Upper lobe of right lung (tissue), 1 donor: ENCODE measurements around the gene CHID1. TPM values are rescaled to one million over a fixed set of nuclear protein-coding genes. Genes with fewer than 3 reads are reported as not detected.

ENCODE experiments used
- ATAC-seq: fragments of 200-7000 bp; cut with Tn5 transposase; one replicate; pipeline ENCODE4 v1.9.1; 2020; ENCODE audit warnings: mild to moderate bottlenecking, moderate library complexity
- DNase-seq: peaks from one replicate; pipeline ENCODE4 v3.0.0-alpha.2; 2020
- H3K27ac ChIP-seq: fragments of 200-600 bp; one replicate; pipeline ENCODE4 v1.8.0; 2022
- H3K27me3 ChIP-seq: fragments of 200-600 bp; one replicate; pipeline ENCODE4 v1.8.0; 2022; ENCODE audit warnings: mild to moderate bottlenecking
- H3K36me3 ChIP-seq: fragments of 200-600 bp; one replicate; pipeline ENCODE4 v1.8.0; 2022
- H3K4me1 ChIP-seq: fragments of 200-600 bp; one replicate; pipeline ENCODE4 v1.8.0; 2022
- H3K4me3 ChIP-seq: fragments of 200-600 bp; one replicate; pipeline ENCODE4 v1.8.0; 2022; ENCODE audit warnings: mild to moderate bottlenecking
- H3K9me3 ChIP-seq: fragments of 200-600 bp; one replicate; pipeline ENCODE4 v1.8.0; 2022
- CTCF ChIP-seq: fragments of 200-600 bp; IDR thresholded peaks from one replicate; pipeline ENCODE4 v1.8.0; 2022; ENCODE audit warnings: antibody characterized with exemption
- intact Hi-C: fragments of 100-400 bp; cut with DNase I; formaldehyde crosslinking; loops from one replicate; pipeline ENCODE4 v1.11.0; 2022
- total RNA-seq: library from RNA; stranded (reverse); fragmentation: NEBNext Ultra II Directional; extraction: Animal tissue kit (Norgen Biotek cat#: 25700); gene quantifications from one replicate; pipeline ENCODE4 v1.2.1, GENCODE V29; 2021
- donor health status: DM: no; HTN: yes; CAD: no; lungs with severe emphysema.

Gene CHID1
- total RNA-seq, 1 donor from 2014 or later: 52.9 TPM

DNA sequence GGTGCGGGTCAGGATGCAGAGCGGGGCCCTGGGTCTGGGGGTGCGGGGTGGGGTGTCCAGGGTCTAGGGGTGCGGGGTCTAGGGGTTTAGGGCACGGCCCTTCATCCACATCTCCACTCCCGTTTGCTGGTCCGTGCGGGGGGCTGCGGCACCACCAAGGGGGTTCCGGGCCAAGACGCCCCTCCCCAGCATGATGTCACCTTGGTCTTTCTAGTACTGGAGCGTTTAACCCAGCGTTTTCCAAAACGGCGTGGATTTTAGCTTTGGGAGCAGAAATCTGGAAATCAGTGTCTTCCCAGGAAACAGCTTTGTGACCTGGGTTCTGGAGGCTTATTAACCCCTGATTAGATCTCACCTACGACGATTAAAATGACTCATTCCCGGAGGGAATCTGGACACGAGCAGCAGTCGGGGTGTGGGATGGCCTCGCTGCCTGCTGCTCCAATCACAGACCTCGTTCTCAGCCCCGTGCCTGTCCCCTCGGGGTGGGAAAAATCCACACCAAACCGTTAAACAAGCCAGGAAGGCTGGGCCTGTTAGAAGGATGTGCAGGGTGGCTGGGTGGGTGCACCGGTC is 15.8 kb upstream of the CHID1 start:
- no peak for TF ChIP-seq CTCF
- ATAC-seq (peak; percentile 1), DNase-seq (no peak)
- no peaks in the 10 kb centered on the region for H3K27me3 ChIP-seq
- peaks cover 48% of the 10 kb centered on the region for H3K4me1 ChIP-seq
- H3K36me3 ChIP-seq: peaks cover 4% of the 10 kb centered on the region
- H3K27ac ChIP-seq: peak overlapping the region; percentile 83
- intact Hi-C loops: no loop called here
- peak overlapping the region; percentile 60 for H3K4me3 ChIP-seq
- no peaks in the 10 kb centered on the region for H3K9me3 ChIP-seq

DNA sequence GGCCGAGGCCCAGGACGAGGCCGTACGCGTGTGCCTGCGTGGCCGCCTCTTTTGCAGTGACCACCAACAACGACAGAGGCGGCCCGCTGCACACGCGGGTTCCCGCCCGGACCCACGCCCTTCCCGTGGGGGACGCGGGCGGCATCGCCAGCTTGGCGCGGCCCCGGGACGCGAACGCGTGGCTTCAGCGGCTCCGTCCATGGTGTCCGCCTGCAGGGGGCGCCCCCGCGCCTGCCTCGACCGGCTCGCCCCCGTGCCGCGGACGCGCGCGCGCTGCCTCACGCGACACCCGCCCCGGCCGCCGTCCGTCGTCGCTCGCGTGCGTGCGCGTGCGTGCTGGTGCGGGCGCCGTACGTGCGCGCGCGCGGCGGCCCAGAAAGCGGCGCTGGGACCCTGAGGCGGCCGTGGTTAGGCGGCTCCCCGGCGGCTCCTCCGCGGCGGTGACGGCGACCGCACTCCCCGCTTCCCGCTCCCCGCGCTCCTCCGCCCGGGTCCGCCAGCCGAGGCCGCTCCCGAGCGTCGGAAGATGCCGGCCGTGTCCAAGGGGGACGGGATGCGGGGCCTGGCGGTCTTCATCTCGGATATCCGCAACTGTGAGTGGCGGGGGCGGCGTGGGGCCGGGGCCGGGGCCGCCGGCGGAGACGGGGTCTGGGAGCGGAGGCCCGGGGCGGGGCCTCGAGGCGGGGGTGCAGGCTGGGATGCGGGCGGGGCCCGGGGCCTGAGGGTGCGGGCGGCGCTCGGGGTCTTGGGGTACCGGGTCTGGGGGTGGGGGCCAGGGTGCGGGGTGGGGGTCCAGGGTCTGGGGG is 15.1 kb upstream of the CHID1 start, which contains the start of gene AP2A2:
Gene AP2A2 (plus strand): TSS at position 375 of the 806 bp plus-strand sequence. CDS start 152 bp downstream, at position 527.
- peaks cover 40% of the 10 kb centered on the region for H3K4me1 ChIP-seq
- no peaks in the 10 kb centered on the region for H3K9me3 ChIP-seq
- intact Hi-C loops: no loop called here
- H3K27me3 ChIP-seq: no peaks in the 10 kb centered on the region
- peak within 1 kb of the TSS; percentile 83 for H3K27ac ChIP-seq
- peaks cover 4% of the 10 kb centered on the region for H3K36me3 ChIP-seq
- DNase-seq (peak; percentile 96), ATAC-seq (peak; percentile 95)
- TF ChIP-seq CTCF: peak; percentile 63
- H3K4me3 ChIP-seq: peak within 1 kb of the TSS; percentile 60

- H3K4me3 ChIP-seq: peak overlapping the region; percentile 34
- peaks cover 4% of the 10 kb centered on the region for H3K36me3 ChIP-seq
- TF ChIP-seq CTCF: no peak
- no peaks in the 10 kb centered on the region for H3K9me3 ChIP-seq
- DNase-seq (no peak), ATAC-seq (no peak)
- H3K27me3 ChIP-seq: no peaks in the 10 kb centered on the region
- intact Hi-C loops: no loop called here
- peak overlapping the region; percentile 75 for H3K27ac ChIP-seq
- H3K4me1 ChIP-seq: peaks cover 34% of the 10 kb centered on the region
These were observed 14.5 kb upstream of the CHID1 start for GRCh38 chr11:925158-925495.

GRCh38 chr11:924406-925157 is 14.0 kb upstream of the CHID1 start:
- no peak for ATAC-seq
- Histone ChIP-seq H3K27me3 (no peaks in the 10 kb centered on the region), H3K9me3 (no peaks in the 10 kb centered on the region), H3K4me3 (peak overlapping the region; percentile 34), H3K36me3 (peaks cover 4% of the 10 kb centered on the region), H3K4me1 (peaks cover 29% of the 10 kb centered on the region), H3K27ac (peak overlapping the region; percentile 75)
- intact Hi-C loops: no loop called here
- no peak for TF ChIP-seq CTCF
- DNase-seq: no peak

GRCh38 chr11:923691-924405 is 13.2 kb upstream of the CHID1 start:
- Histone ChIP-seq H3K27ac (peak overlapping the region; percentile 75), H3K9me3 (no peaks in the 10 kb centered on the region), H3K4me3 (no peak overlapping the region), H3K27me3 (no peaks in the 10 kb centered on the region), H3K4me1 (peaks cover 28% of the 10 kb centered on the region), H3K36me3 (peaks cover 4% of the 10 kb centered on the region)
- ATAC-seq: no peak
- intact Hi-C loops: no loop called here
- DNase-seq: no peak
- TF ChIP-seq CTCF: no peak
